Motor neuron (in vitro differentiated cells): ENCODE results near the gene GINS2. TPM values are rescaled to one million over a fixed set of nuclear protein-coding genes. Genes with fewer than 3 reads are reported as not detected.

Source experiments
- ATAC-seq, 8 experiments: fragments of 200-7000 bp; cut with Tn5 transposase; replicated peaks in 6 of 8; 2 replicates each; pipeline ENCODE4 v1.8.0; 2021; ENCODE audit warnings: mild to moderate bottlenecking in 8 of 8, moderate library complexity in 8 of 8
- H3K27ac ChIP-seq, 2 donors: fragments of 250-450 bp; sonication (Bioruptor Pico); 2 replicates each; pipeline ENCODE4 v1.9.0; 2021; ENCODE audit warnings: antibody characterized with exemption in 2 of 2, mild to moderate bottlenecking in 2 of 2, moderate library complexity in 1 of 2
- H3K4me1 ChIP-seq, 2 donors: fragments of 250-450 bp; sonication (Bioruptor Pico); replicated peaks in 1 of 2; 2 replicates each; pipeline ENCODE4 v1.6.1; 2021; ENCODE audit warnings: antibody characterized with exemption in 2 of 2, mild to moderate bottlenecking in 2 of 2, moderate library complexity in 1 of 2
- H3K4me3 ChIP-seq, 5 donors: fragments of 250-450 bp; sonication (Bioruptor Pico); 2 replicates each; pipeline ENCODE4 v1.9.0; 2021; ENCODE audit warnings: antibody characterized with exemption in 5 of 5, mild to moderate bottlenecking in 5 of 5, moderate library complexity in 4 of 5
- WGBS, 10 experiments: fragments of 450-650 bp; shearing (Covaris generic); methylation state at CpG; one replicate each; pipeline ENCODE4 v1.0.0; 2022; 5-methylcytosine and 5-hydroxymethylcytosine counted together
- in situ Hi-C, 9 experiments: fragments of 400-800 bp; cut with MboI; loops; one replicate each; pipeline ENCODE4 v1.15.0; 2021; ENCODE audit warnings: low sequenced_read_pairs in 9 of 9, low pct_unique_long_range_greater_than_20kb in 2 of 9; ENCODE audit not compliant: unreplicated experiment in 9 of 9
- total RNA-seq, 8 experiments: library from RNA; unstranded; fragments of 300-600 nt; gene quantifications; 2 replicates each; pipeline versions ENCODE4 v1.2.3 to v1.2.4, GENCODE V29; 2022

GINS2 gene
- total RNA-seq, 8 experiments from 2014 or later: 0.25 to 26.1 (median 5.3) TPM

GRCh38 chr16:85681255-85681654 is 7.5 kb downstream of the GINS2 start:
- WGBS, 10 experiments: 81 to 100% (median 95%) methylated on average over 1 to 8 of the region's 8 CpGs
- H3K27ac ChIP-seq: no peak overlapping the region
- no peaks in the 10 kb centered on the region for H3K4me1 ChIP-seq
- ATAC-seq: no peak
- in situ Hi-C loops: no loop called here
- no peak overlapping the region for H3K4me3 ChIP-seq

- 83 to 96% (median 88%) methylated on average over 1 to 4 of the region's 6 CpGs; no CpG with 5 or more reads in 7 of the 10 experiments for WGBS, 10 experiments
- H3K4me1 ChIP-seq: no peaks in the 10 kb centered on the region
- peak in 2 of 8 experiments; percentile 12 to 39 for ATAC-seq
- in situ Hi-C loops: no loop called here
- H3K27ac ChIP-seq: no peak overlapping the region
- H3K4me3 ChIP-seq: no peak overlapping the region
Observed at GRCh38 chr16:85680352-85680944, 8.3 kb downstream of the GINS2 start.

- H3K27ac ChIP-seq: no peak overlapping the region
- in situ Hi-C loops: no loop called here
- no peak overlapping the region for H3K4me3 ChIP-seq
- no peaks in the 10 kb centered on the region for H3K4me1 ChIP-seq
- ATAC-seq: peak in 1 of 8 experiments; percentile 28
- 70 to 100% (median 100%) methylated on average over 1 to 6 of the region's 6 CpGs; no CpG with 5 or more reads in 3 of the 10 experiments for WGBS, 10 experiments
Observed at GRCh38 chr16:85679870-85680269, 8.9 kb downstream of the GINS2 start.

DNA sequence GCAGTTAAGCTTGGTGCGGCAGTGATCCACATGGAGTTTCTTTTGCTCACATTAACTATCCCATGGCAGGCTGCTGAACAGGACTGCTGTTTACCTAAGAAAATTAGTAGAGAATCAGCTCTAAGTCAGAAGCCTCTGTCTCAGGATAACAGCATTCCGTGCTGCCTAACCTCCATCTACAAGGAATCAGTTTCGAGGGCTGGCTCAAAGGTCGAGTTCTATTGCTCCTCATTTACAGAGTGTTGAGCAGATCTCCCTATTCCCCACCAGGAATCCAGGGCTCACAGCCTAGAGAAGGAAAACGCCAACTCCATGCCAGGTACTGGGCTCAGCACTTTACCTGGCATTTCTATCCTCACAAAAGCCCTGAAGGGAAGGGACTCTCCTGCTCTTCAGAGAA is 9.9 kb downstream of the GINS2 start:
- H3K27ac ChIP-seq: no peak overlapping the region
- no peak for ATAC-seq
- H3K4me1 ChIP-seq: no peaks in the 10 kb centered on the region
- WGBS, 10 experiments: 73 to 100% (median 87%) methylated on average over 2 to 5 of the region's 5 CpGs; no CpG with 5 or more reads in 2 of the 10 experiments
- in situ Hi-C loops: no loop called here
- no peak overlapping the region for H3K4me3 ChIP-seq

DNA sequence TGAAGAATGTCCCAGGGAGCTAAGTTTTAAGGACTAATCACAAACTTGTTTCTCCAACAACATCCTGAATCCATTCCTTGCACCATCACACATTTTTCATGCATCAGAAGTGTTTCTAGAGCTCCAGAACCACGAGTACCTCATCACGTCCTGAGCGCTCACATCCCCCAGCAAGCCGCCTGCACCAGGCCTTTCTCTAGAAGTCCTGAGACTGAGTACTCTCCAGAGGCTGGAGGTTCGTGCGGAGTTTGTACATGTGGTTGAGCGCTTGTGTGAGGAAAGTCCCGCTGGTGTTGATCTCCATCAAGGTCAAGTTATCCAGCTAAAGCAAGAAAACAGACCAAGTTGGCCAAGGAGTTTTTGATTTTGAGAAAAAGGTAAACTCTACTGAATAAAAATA is 10.7 kb downstream of the GINS2 start:
- Histone ChIP-seq H3K4me1 (peaks cover 0 to 2% of the 10 kb centered on the region in 2 donors), H3K4me3 (no peak overlapping the region), H3K27ac (no peak overlapping the region)
- no peak for ATAC-seq
- 67 to 100% (median 93%) methylated on average over 1 to 7 of the region's 8 CpGs; no CpG with 5 or more reads in 4 of the 10 experiments for WGBS, 10 experiments
- in situ Hi-C loops: no loop called here

GRCh38 chr16:85677383-85677967 is 11.3 kb downstream of the GINS2 start:
- whole genome bisulfite sequencing, 10 experiments: 44 to 95% (median 81%) methylated on average over 1 to 6 of the region's 6 CpGs
- H3K27ac ChIP-seq: no peak overlapping the region
- no peak overlapping the region for H3K4me3 ChIP-seq
- peaks cover 0 to 2% of the 10 kb centered on the region in 2 donors for H3K4me1 ChIP-seq
- ATAC-seq: no peak
- in situ Hi-C loops: no loop called here

- H3K27ac ChIP-seq: no peak overlapping the region
- 79 to 97% (median 91%) methylated on average over 2 to 7 of the region's 7 CpGs; no CpG with 5 or more reads in 4 of the 10 experiments for WGBS, 10 experiments
- ATAC-seq: peak in 3 of 8 experiments; percentile 11 to 24 (median 18)
- H3K4me1 ChIP-seq: peaks cover 0 to 2% of the 10 kb centered on the region in 2 donors
- in situ Hi-C loops: no loop called here
- no peak overlapping the region for H3K4me3 ChIP-seq
Observed at GRCh38 chr16:85676466-85676865, 12.3 kb downstream of the GINS2 start.

DNA sequence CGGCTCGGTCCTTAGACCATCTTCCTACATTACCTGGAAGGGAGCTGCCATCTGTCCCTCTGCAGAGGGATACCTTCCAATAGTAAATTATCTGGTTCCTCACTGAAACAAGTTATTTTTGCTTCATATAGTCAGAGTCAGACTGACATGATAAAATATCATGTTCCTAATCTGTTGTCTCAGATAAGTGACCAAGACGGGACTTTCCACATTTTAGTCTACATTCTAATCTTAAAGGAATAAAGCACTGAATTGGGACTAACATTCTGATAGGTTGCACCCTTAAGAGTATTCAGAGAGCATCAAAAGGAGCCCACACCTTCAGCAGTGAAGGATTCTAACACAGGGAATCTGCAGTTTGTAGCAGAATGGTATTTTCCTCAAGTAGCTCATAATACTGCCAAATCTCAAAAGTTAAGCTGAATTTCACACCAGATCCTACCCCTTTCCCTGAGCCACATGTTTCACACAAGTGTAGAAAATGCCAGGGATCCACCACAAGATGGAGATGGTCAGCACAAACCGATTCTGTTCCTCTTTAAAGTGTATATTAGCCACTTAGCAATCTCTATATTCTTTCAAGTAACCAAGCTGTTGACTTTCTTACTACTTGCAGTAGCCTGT is 13.4 kb downstream of the GINS2 start:
- Histone ChIP-seq H3K27ac (no peak overlapping the region), H3K4me1 (peaks cover 0 to 2% of the 10 kb centered on the region in 2 donors), H3K4me3 (no peak overlapping the region)
- in situ Hi-C loops: no loop called here
- peak in 7 of 8 experiments; percentile 9 to 80 (median 55) for ATAC-seq
- 0 to 100% (median 75%) methylated on average over 1 to 4 of the region's 4 CpGs for WGBS, 10 experiments

GRCh38 chr16:85674828-85675227 is 13.9 kb downstream of the GINS2 start:
- no peak for ATAC-seq
- Histone ChIP-seq H3K4me1 (peaks cover 0 to 2% of the 10 kb centered on the region in 2 donors), H3K27ac (no peak overlapping the region), H3K4me3 (no peak overlapping the region)
- in situ Hi-C loops: no loop called here
- 67 to 100% (median 95%) methylated on average over 1 to 6 of the region's 6 CpGs; no CpG with 5 or more reads in 2 of the 10 experiments for WGBS, 10 experiments

- H3K27ac ChIP-seq: no peak overlapping the region
- in situ Hi-C loops: no loop called here
- WGBS, 10 experiments: 90 to 100% (median 100%) methylated on average over 1 to 2 of the region's 4 CpGs; no CpG with 5 or more reads in 5 of the 10 experiments
- peaks cover 0 to 2% of the 10 kb centered on the region in 2 donors for H3K4me1 ChIP-seq
- H3K4me3 ChIP-seq: no peak overlapping the region
- ATAC-seq: peak in 1 of 8 experiments; percentile 9
Observed at GRCh38 chr16:85674418-85674755, 14.4 kb downstream of the GINS2 start.

DNA sequence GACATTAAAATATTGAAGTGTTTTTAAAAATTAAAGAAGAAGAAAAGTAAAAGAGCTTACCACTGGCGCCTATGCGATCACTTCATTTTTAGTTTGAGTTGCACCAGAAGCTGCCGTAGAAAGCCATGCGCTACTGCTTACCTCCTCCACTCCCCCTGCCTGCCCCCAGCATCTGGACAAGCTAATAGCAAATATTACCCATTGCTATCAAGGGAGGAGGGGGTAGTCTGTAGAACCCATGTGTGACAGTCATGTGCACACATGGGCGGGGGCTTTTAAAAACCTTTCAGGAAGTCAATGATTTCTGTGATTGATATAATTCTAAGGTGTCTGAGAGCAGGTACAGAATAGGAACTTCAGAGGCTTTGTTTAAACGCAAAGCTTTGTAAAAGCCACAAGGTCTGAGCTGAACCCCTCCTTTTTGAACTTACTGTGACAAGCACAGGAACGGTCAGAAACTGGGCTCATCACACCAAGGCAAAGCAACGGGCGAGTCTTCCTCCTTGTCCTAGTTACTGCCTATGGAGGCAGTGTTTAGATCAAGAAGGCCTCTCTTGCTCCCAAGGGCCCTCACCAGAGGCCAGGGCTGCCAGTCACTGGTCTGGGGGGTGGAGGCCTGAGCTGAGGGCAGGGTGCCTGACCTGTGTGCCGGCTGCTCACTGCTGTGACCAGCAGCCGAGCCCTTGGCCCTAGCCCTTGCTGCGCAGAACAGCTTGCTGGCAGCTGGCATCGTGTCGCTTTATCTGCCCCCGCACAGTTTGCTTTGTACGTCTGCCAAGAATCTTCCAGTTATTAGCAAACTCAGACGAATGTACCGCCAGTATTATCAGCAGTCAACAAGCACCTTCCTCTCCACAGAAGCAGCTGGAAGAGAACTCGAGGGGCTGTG is 15.0 kb downstream of the GINS2 start:
- in situ Hi-C loops: no loop called here
- Histone ChIP-seq H3K4me3 (no peak overlapping the region), H3K4me1 (peaks cover 0 to 2% of the 10 kb centered on the region in 2 donors), H3K27ac (no peak overlapping the region)
- ATAC-seq: peak in 5 of 8 experiments; percentile 14 to 48 (median 36)
- WGBS, 10 experiments: 80 to 100% (median 93%) methylated on average over 1 to 13 of the region's 19 CpGs; no CpG with 5 or more reads in 1 of the 10 experiments

DNA sequence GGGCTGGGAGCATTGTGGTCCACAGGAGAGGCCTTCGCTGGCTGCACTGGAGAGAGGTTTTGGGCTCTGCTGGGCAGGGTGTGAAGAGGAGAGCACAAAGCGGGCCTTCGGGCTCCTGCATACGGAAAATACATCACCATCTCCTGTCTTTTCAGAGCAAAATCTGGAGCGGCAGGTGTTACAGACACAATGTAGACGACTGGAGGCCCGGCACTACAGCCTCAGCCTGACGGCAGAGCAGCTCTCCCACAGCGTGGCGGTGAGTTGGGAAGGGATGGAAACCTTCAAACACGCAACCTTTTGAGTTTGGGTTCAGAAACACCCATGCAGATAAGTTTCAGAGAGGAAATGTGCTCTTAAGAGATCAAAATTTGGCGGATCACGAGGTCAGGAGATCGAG is 17.9 kb downstream of the GINS2 start:
- Histone ChIP-seq H3K27ac (no peak overlapping the region), H3K4me3 (no peak overlapping the region), H3K4me1 (peaks cover 0 to 2% of the 10 kb centered on the region in 2 donors)
- in situ Hi-C loops: no loop called here
- no peak for ATAC-seq
- WGBS, 10 experiments: 88 to 100% (median 97%) methylated on average over 1 to 10 of the region's 14 CpGs
